CD4-positive, alpha-beta T cell (primary cell): ENCODE data around the gene USP25. TPM values are rescaled to one million over a fixed set of nuclear protein-coding genes. Genes with fewer than 3 reads are reported as not detected.
A peak's percentile ranks its signal among the peaks of the same experiment; 100 is the strongest.
"Not testable (repeated sequence)": the region's sequence is repeated elsewhere in the genome, so short reads cannot be mapped to it uniquely, and the experiment has no call there.

Experiments
- ATAC-seq: fragments of 200-7000 bp; cut with Tn5 transposase; one replicate; pipeline ENCODE4 v1.10.0; 2022; ENCODE audit warnings: mild to moderate bottlenecking; ENCODE audit not compliant: poor library complexity
- CTCF ChIA-PET: fragments of 350-600 bp; sonication (Branson Sonifier 250); formaldehyde crosslinking; loops from one replicate; lab custom pipeline; 2021; ENCODE audit warnings: antibody characterized with exemption, inconsistent platforms; lab: Charles Lee
- POLR2A ChIA-PET: fragments of 350-600 bp; sonication (Branson Sonifier 250); formaldehyde crosslinking; loops from one replicate; lab custom pipeline; 2021; ENCODE audit warnings: antibody characterized with exemption, inconsistent platforms; lab: Charles Lee
- DNase-seq, 14 experiments: peaks; one replicate each; pipeline ENCODE4 v3.0.0-alpha.2; 2013 to 2020; ENCODE audit warnings: mixed read lengths in 2 of 14
- H3K27ac ChIP-seq, 2 donors: one replicate each; pipeline versions ENCODE4 v1.5.1 to v1.7.0; 2013; ENCODE audit warnings: low read length in 2 of 2, low read depth in 1 of 2, mild to moderate bottlenecking in 1 of 2
- H3K27me3 ChIP-seq, 2 experiments: 1 replicate in 1 of 2; 2 replicates in 1 of 2; pipeline versions ENCODE4 v1.6.1 to v1.7.0; 2013; ENCODE audit warnings: low read length in 2 of 2, control low read depth in 1 of 2, mild to moderate bottlenecking in 1 of 2, moderate library complexity in 1 of 2; ENCODE audit not compliant: insufficient read depth in 2 of 2, control insufficient read depth in 1 of 2
- H3K36me3 ChIP-seq: one replicate; pipeline ENCODE4 v1.6.1; 2013; ENCODE audit warnings: low read length, control low read depth; ENCODE audit not compliant: insufficient read depth
- H3K4me1 ChIP-seq: one replicate; pipeline ENCODE4 v1.6.1; 2013; ENCODE audit warnings: low read length, control low read depth; ENCODE audit not compliant: insufficient read depth
- H3K4me3 ChIP-seq: one replicate; pipeline ENCODE4 v1.5.1; 2013; ENCODE audit warnings: mild to moderate bottlenecking, low read length, moderate library complexity
- H3K9me3 ChIP-seq, 2 experiments: 1 replicate in 1 of 2; 2 replicates in 1 of 2; pipeline versions ENCODE4 v1.6.1 to v1.7.0; 2013; ENCODE audit warnings: low read length in 2 of 2, mild to moderate bottlenecking in 2 of 2, control low read depth in 1 of 2, moderate library complexity in 1 of 2; ENCODE audit not compliant: control insufficient read depth in 1 of 2, insufficient read depth in 1 of 2
- H3K27ac Mint-ChIP-seq: one replicate; pipeline ENCODE4 v1.8.0; 2020; ENCODE audit warnings: mixed read lengths
- H3K27me3 Mint-ChIP-seq: one replicate; pipeline ENCODE4 v1.8.0; 2021; ENCODE audit warnings: mixed read lengths
- H3K36me3 Mint-ChIP-seq: one replicate; pipeline ENCODE4 v1.8.0; 2021; ENCODE audit warnings: low read depth, mixed read lengths
- H3K4me1 Mint-ChIP-seq: one replicate; pipeline ENCODE4 v1.8.0; 2021; ENCODE audit warnings: low read depth, mixed read lengths
- H3K4me3 Mint-ChIP-seq: one replicate; pipeline ENCODE4 v1.8.0; 2020; ENCODE audit warnings: mild to moderate bottlenecking, mixed read lengths
- H3K9me3 Mint-ChIP-seq: one replicate; pipeline ENCODE4 v1.8.0; 2020; ENCODE audit warnings: mixed read lengths
- CTCF ChIP-seq: fragments of 200-600 bp; IDR thresholded peaks from one replicate; pipeline ENCODE4 v1.8.0; 2022; ENCODE audit warnings: antibody characterized with exemption, mild to moderate bottlenecking
- intact Hi-C, 2 experiments: fragments of 100-400 bp; cut with DNase I in 1 of 2; cut with micrococcal nuclease in 1 of 2; formaldehyde crosslinking; loops; one replicate each; pipeline versions ENCODE4 v1.15.1 to v1.9.0; 2023 to 2025; cut with DNase I, micrococcal nuclease
- total RNA-seq, 174 experiments: library from RNA in 2 of 174; stranded (reverse) in 2 of 174; gene quantifications; one replicate each; pipeline ENCODE4 v1.2.3 and lab custom pipeline; 2021 to 2026

Gene USP25
- total RNA-seq, 2 experiments from 2014 or later, result 45.0 to 49.2 TPM

- peak overlapping the region; percentile 23 to 42 for H3K27ac ChIP-seq
- H3K36me3 Mint-ChIP-seq, result peaks cover 4% of the 10 kb centered on the region
- peak overlapping the region; percentile 82 for H3K4me3 Mint-ChIP-seq
- H3K9me3 ChIP-seq, result no peaks in the 10 kb centered on the region
- H3K4me1 Mint-ChIP-seq, result peaks cover 65% of the 10 kb centered on the region
- peak in 3 of 14 experiments; percentile 78 to 88 (median 83) for DNase-seq
- peaks cover 4% of the 10 kb centered on the region for H3K27me3 Mint-ChIP-seq
- ChIA-PET CTCF (no interaction called here), POLR2A (interaction anchor here (0.6 to 1.8 kb wide), 7 partner anchors 12 to 1349 kb away, joined by 3 to 6 read pairs (median 4); partner anchors contain the start of gene HSPA13)
- intact Hi-C loops, result loop anchor here (5.0 to 10.0 kb wide), 5 partner anchors 35 to 1350 kb away; partner anchors contain the start of gene HSPA13 (in 1 of the 2)
- H3K27me3 ChIP-seq, result no peaks in the 10 kb centered on the region
- ATAC-seq, result peak; percentile 43
- H3K4me3 ChIP-seq, result peak overlapping the region; percentile 77
- no peak for TF ChIP-seq CTCF
- peak overlapping the region; percentile 84 for H3K27ac Mint-ChIP-seq
- peaks cover 24% of the 10 kb centered on the region for H3K4me1 ChIP-seq
- no peaks in the 10 kb centered on the region for H3K36me3 ChIP-seq
- no peaks in the 10 kb centered on the region for H3K9me3 Mint-ChIP-seq
These were observed 2.7 kb downstream of the USP25 start for GRCh38 chr21:15732290-15732995.

DNA sequence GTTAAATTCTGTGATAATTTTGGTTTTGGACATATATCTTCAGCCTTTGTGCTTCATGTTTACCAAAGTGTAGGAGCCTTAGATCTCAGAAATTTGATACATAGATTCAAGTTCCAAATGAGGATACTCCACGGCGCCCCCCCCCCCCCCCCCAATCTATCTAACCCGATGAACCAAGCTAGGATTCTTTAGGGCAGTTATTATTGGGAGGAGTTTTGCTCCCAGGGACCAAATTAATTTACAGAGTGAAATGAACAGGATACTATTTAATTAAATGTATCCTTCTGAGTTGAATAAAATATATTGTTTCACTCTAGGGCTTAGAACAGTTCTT lies 3.2 kb downstream of the USP25 start:
- Mint-ChIP-seq H3K4me3 (peak overlapping the region; percentile 77), H3K9me3 (no peaks in the 10 kb centered on the region), H3K4me1 (peaks cover 70% of the 10 kb centered on the region), H3K36me3 (peaks cover 9% of the 10 kb centered on the region), H3K27me3 (peaks cover 4% of the 10 kb centered on the region), H3K27ac (peak overlapping the region; percentile 84)
- peak overlapping the region; percentile 56 to 69 for H3K27ac ChIP-seq
- H3K4me1 ChIP-seq, result peaks cover 24% of the 10 kb centered on the region
- H3K9me3 ChIP-seq, result no peaks in the 10 kb centered on the region
- peak overlapping the region; percentile 77 for H3K4me3 ChIP-seq
- intact Hi-C loops, result loop anchor here (5.0 to 10.0 kb wide), 5 partner anchors 34 to 1351 kb away; partner anchors contain the start of gene HSPA13 (in 1 of the 2)
- ATAC-seq, result no peak
- no peaks in the 10 kb centered on the region for H3K36me3 ChIP-seq
- DNase-seq, result no peak
- CTCF ChIA-PET, result no interaction called here
- no peak for TF ChIP-seq CTCF
- no peaks in the 10 kb centered on the region for H3K27me3 ChIP-seq
- POLR2A ChIA-PET, result interaction anchor here (0.8 to 1.8 kb wide), 5 partner anchors 11 to 1350 kb away, joined by 3 to 6 read pairs (median 5); partner anchors contain the start of gene HSPA13

DNA sequence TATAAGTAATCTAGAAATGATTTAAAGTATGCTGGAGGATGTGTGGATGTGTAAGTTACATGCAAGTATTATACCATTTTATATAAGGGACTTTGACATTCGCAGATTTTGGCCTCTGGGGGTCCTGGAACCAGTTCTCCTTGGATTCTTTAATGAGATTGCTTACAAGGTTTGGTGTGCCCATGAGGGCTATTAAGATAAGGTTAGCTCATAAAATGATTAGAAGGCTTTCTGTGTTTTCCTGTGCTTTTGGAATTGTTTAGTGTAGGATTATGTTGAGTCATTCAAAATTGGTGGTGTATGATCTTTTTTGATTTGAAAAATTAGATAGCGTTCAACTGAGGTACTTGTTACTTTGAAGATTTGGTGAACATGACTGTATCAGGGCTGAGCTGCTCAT lies 5.6 kb downstream of the USP25 start:
- ATAC-seq, result no peak
- POLR2A ChIA-PET, result interaction anchor here (1.2 kb wide), 1 partner anchor 41 kb away, joined by 3 read pairs; no protein-coding TSS in a partner anchor

GRCh38 chr21:15735931-15736330 lies 6.1 kb downstream of the USP25 start:
- not testable (repeated sequence) for H3K4me3 ChIP-seq, H3K27me3 Mint-ChIP-seq, H3K27me3 ChIP-seq, H3K9me3 Mint-ChIP-seq, ATAC-seq, H3K36me3 ChIP-seq, H3K27ac ChIP-seq, H3K9me3 ChIP-seq
- Mint-ChIP-seq H3K36me3 (peaks cover 16% of the 10 kb centered on the region), H3K4me1 (peaks cover 99% of the 10 kb centered on the region), H3K4me3 (peak overlapping the region; percentile 69), H3K27ac (peak overlapping the region; percentile 84)
- ChIA-PET POLR2A (interaction anchor here (1.2 kb wide), 1 partner anchor 40 kb away, joined by 3 read pairs; no protein-coding TSS in a partner anchor), CTCF (interaction anchor here (1.3 kb wide), 1 partner anchor 13 kb away, joined by 4 read pairs; no protein-coding TSS in a partner anchor)
- DNase-seq, result peak in 2 of 14 experiments; percentile 20 to 32
- intact Hi-C loops, result loop anchor here in 1 of 2 experiments (5.0 to 10.0 kb wide), 2 partner anchors 664 to 1181 kb away; no protein-coding TSS in a partner anchor
- H3K4me1 ChIP-seq, result peaks cover 28% of the 10 kb centered on the region

More for the DNA sequence above, 5.6 kb downstream of the USP25 start:
- Histone ChIP-seq H3K4me1 (peaks cover 30% of the 10 kb centered on the region), H3K36me3 (no peaks in the 10 kb centered on the region), H3K27ac (peak overlapping the region in 1 of 2 donors; percentile 27), H3K9me3 (no peaks in the 10 kb centered on the region), H3K27me3 (no peaks in the 10 kb centered on the region), H3K4me3 (no peak overlapping the region)
- Mint-ChIP-seq H3K27me3 (no peaks in the 10 kb centered on the region), H3K27ac (peak overlapping the region; percentile 84), H3K36me3 (peaks cover 15% of the 10 kb centered on the region), H3K4me3 (peak overlapping the region; percentile 47), H3K9me3 (no peaks in the 10 kb centered on the region), H3K4me1 (peaks cover 94% of the 10 kb centered on the region)
- no peak for DNase-seq
- intact Hi-C loops, result loop anchor here in 1 of 2 experiments (5.0 to 10.0 kb wide), 2 partner anchors 663 to 1181 kb away; no protein-coding TSS in a partner anchor
- CTCF ChIA-PET, result no interaction called here
- TF ChIP-seq CTCF, result no peak

- peaks cover 33% of the 10 kb centered on the region for H3K4me1 ChIP-seq
- H3K36me3 Mint-ChIP-seq, result peaks cover 37% of the 10 kb centered on the region
- CTCF ChIA-PET, H3K9me3 ChIP-seq, H3K9me3 Mint-ChIP-seq, H3K36me3 ChIP-seq, ATAC-seq, POLR2A ChIA-PET, H3K27me3 ChIP-seq, DNase-seq, H3K27ac ChIP-seq, H3K4me3 ChIP-seq, H3K27me3 Mint-ChIP-seq: not testable (repeated sequence)
- peak overlapping the region; percentile 50 for H3K27ac Mint-ChIP-seq
- peak overlapping the region; percentile 61 for H3K4me3 Mint-ChIP-seq
- H3K4me1 Mint-ChIP-seq, result peaks cover 100% of the 10 kb centered on the region
- intact Hi-C loops, result loop anchor here in 1 of 2 experiments (2.0 to 10.0 kb wide), 3 partner anchors 16 to 1184 kb away; no protein-coding TSS in a partner anchor
These were observed 9.0 kb downstream of the USP25 start for GRCh38 chr21:15738779-15739178.
